ENCODE data around the gene ANLN.
"Not testable (repeated sequence)": the region's sequence is repeated elsewhere in the genome, so short reads cannot be mapped to it uniquely, and the experiment has no call there.

ANLN gene

GRCh38 chr7:36464271-36464670 lies 74.6 kb downstream of the ANLN start:
- in situ Hi-C loops (cut with MboI; ENCODE audit: low sequenced_read_pairs) = no loop called here

- in situ Hi-C loops (cut with MboI; ENCODE audit: low sequenced_read_pairs) = not testable (repeated sequence)
Observed at GRCh38 chr7:36466001-36466400, 76.3 kb downstream of the ANLN start.

DNA sequence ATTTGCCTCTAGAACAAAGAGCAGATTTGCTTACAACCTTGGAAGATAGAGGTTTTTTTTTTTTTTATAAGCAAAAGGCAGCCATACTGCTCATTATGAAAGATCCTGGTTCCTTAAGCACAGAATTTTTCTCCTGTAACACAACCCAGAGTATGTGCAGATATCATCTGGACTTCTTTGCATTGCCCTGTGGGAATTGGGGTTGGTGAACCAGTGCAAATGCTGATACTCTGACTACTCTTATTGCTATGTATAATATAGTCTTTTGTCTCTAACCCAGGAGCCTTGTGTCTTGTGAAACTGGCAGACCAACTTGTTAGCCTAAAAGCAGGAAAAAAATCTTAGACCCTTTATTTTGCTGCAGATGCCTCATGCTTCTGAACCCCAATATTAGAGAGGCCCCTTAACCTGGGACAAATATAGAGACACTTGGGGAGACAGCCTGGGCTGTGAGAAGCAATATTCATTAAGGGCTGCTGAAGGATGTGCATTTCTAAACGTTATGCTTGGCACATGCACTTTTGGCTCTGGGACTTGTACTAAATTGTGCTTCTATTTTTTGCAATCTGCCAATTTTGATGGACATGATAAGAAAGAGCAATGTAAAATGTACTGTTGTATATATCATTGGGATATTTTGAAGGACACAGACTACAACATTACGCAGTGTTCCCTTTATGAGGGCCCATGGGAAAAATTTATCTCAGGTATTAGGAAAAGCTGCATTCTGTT lies 78.9 kb downstream of the ANLN start:
- in situ Hi-C loops (cut with MboI; ENCODE audit: low sequenced_read_pairs) = no loop called here

DNA sequence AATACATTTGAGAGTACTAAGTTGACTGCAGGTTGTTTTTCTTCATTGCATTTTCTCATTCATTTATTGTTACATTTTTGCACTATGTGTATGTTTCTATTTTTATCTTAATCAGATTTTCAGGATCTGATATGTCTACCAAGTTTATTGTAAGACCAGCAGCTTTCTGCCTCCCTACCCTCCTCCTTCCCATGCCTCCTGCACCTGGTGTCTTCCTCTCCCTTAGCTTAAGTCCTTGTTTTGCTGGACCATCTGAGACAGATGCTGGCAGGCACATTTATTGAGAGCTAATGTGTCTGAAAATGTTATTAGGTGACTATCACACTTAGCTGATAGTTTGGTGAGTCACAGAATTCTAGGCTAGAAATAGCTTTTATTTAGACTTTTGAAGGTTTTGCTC lies 79.6 kb downstream of the ANLN start:
- in situ Hi-C loops (cut with MboI; ENCODE audit: low sequenced_read_pairs) = no loop called here

DNA sequence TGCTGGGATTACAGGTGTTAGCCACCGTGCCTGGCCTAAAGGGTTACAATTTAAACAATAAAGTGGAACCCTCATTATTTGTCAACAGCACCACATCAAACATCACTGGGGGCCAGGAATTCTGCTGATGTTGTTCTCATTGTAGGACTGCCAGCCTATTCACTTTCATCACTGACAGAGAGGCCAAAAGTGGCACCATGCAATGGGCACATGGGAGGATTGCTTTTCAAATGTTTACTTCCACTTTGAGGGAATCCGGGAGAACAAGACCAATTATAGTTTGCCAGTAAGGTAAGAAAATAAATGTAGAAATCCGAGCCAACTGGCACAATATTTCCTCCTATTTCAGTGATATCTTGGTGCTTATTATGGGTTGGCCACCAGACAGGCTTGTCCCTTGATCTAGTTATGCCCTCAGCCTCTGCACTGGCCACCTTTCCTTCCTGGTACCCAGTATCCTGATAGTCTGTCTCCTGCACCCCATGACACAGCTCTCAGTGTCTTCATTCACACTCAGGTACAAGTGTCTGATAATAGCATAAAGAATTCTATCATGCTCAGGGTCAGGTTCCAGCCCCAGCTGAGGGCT lies 82.6 kb downstream of the ANLN start:
- in situ Hi-C loops (cut with MboI; ENCODE audit: low sequenced_read_pairs) = loop anchor here (10.0 kb wide), 1 partner anchor 733 kb away; no protein-coding TSS in a partner anchor

DNA sequence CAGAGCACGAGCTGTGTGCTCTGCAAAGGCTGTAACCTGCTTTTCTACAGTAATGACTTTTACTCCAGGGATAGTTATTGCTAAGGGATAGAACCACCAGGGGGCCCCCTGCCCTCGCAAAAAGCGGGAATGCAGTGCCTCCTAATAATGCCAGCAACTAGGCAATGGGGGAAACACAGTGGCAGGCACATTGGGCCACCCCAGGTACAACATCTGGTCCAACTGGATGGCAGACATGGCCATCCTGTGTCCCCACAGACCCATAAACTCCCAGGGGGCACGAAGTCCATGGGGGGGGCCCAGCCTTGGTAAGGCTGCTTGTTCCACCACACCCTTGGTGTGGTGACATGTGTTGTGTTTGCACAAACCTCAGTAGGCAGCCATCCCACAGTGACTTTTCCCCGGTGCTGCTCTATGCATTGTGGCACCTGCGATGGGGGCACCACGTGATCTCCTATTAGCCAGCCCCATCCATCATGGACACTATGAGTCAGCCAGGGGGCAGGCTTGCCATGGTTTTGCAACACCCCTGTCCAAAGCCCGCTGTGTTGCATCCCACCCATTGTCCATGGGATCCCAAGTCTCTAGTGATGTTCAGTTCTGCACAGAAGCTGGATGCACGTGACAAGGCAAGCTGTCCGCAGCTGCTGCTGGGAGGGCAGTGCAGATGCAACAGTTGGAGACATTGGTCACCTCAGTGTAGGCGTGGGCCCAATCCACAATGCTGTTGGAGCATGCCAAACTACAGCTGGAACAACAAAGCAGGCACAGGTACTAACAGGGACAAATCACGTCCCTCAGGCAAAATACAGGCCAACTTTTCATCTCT lies 84.0 kb downstream of the ANLN start:
- in situ Hi-C loops (cut with MboI; ENCODE audit: low sequenced_read_pairs) = loop anchor here (10.0 kb wide), 1 partner anchor 731 kb away; no protein-coding TSS in a partner anchor

GRCh38 chr7:36474283-36475010 lies 84.8 kb downstream of the ANLN start:
- in situ Hi-C loops (cut with MboI; ENCODE audit: low sequenced_read_pairs) = loop anchor here (10.0 to 25.0 kb wide), 2 partner anchors 730 to 1388 kb away; no protein-coding TSS in a partner anchor

GRCh38 chr7:36475011-36475342 lies 85.3 kb downstream of the ANLN start:
- in situ Hi-C loops (cut with MboI; ENCODE audit: low sequenced_read_pairs) = loop anchor here (10.0 to 25.0 kb wide), 2 partner anchors 730 to 1387 kb away; no protein-coding TSS in a partner anchor

DNA sequence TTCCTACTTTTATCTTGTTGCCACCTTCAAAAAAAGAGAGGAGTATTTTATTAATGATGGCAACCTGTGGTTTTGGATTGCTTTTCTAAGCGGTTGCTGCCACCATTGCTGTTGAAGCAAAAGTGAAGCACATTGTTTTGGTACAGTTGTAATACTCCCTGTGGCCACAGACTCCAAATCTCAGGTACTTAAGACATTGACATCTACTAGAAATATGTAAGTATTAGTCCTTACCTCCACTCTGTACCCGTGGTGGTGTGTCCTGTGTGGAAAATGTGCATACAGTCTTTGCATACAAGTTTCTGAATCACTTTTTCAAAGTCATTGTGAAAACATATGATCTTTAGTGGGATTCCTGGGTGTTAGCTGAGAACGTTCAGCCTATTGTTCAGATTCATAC lies 85.7 kb downstream of the ANLN start:
- in situ Hi-C loops (cut with MboI; ENCODE audit: low sequenced_read_pairs) = loop anchor here (10.0 to 25.0 kb wide), 2 partner anchors 729 to 1387 kb away; no protein-coding TSS in a partner anchor

DNA sequence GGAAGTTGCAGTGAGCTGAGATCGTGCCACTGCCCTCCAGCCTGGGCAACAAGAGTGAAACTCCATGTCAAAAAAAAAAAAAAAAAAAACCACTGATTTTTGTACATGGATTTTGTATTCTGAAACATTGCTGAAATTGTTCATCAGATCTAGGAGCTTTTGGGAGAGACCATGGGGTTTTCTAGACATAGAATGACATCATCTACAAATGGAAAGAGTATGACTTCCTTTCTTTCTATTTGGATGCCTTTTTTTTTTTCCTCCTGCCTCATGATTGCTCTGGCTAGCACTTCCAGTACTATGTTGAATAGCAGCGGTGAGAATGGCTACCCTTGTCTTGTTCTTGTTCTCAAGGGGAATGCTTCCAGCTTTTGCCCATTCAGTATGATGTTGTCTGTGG lies 89.1 kb downstream of the ANLN start:
- in situ Hi-C loops (cut with MboI; ENCODE audit: low sequenced_read_pairs) = loop anchor here (10.0 to 25.0 kb wide), 2 partner anchors 726 to 1384 kb away; no protein-coding TSS in a partner anchor

DNA sequence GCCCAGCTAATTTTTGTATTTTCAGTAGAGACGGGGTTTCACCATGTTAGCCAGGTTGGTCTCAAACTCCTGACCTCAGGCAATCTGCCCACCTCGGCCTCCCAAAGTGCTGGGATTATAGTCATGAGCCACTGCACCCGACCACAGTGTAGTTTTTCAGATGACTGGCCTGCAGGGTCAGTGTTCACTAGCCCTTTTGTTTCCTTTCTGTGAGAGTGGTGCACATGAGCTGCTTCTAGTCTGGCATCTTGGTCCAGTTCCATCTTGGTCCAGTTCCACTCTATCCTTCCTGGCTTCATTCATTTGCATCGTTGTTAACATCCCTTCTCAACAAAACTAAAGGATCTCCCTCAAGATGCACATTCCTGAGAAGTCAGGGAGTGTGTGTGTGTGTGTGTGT lies 94.2 kb downstream of the ANLN start:
- in situ Hi-C loops (cut with MboI; ENCODE audit: low sequenced_read_pairs) = loop anchor here (25.0 kb wide), 1 partner anchor 1378 kb away; no protein-coding TSS in a partner anchor

GRCh38 chr7:36484265-36484664 lies 94.6 kb downstream of the ANLN start:
- in situ Hi-C loops (cut with MboI; ENCODE audit: low sequenced_read_pairs) = loop anchor here (25.0 kb wide), 1 partner anchor 1378 kb away; no protein-coding TSS in a partner anchor

DNA sequence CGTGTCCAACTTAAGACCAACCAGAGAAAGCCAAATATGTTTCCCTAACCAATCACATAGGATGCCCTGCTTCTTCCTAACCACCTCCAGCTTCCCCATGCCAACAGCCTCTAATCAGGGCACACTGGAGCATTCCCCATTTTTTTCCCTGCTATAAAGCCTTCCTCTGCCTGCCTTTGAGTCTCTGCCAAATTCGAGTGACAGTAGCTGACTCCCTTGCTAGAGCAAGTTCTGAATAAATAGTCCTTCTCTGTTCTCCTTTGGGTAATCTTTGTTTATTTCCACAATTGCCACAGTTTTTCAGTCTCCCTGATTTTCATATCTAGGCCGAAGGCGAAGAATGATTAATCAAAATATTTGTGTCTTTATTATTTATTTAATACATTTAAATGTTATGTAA lies 96.7 kb downstream of the ANLN start:
- in situ Hi-C loops (cut with MboI; ENCODE audit: low sequenced_read_pairs) = loop anchor here (25.0 kb wide), 1 partner anchor 1376 kb away; no protein-coding TSS in a partner anchor

- in situ Hi-C loops (cut with MboI; ENCODE audit: low sequenced_read_pairs) = loop anchor here (25.0 kb wide), 1 partner anchor 1374 kb away; no protein-coding TSS in a partner anchor
Observed at GRCh38 chr7:36487756-36488336, 98.2 kb downstream of the ANLN start.

- in situ Hi-C loops (cut with MboI; ENCODE audit: low sequenced_read_pairs) = loop anchor here (25.0 kb wide), 1 partner anchor 1374 kb away; no protein-coding TSS in a partner anchor
Observed at GRCh38 chr7:36488672-36489071, 99.0 kb downstream of the ANLN start.

DNA sequence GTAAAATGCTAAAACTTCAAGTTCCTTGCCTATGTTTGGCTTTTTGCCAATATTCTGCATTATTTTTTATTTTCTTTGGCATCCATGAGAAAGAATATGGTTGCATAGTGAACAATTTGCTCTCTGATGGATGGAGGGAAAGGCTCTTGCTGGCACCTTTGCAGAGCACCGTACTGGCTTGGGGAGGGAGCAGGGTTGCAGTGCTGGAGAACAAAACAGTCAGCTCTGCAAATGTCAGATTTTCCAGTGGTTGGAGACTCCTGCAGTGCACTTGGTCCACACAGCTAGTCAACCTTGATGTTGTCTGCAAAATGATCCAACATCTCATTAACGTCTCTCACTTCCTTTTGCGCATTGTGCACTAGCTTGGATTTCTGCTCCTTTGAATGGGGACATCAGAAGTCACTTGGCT lies 100.8 kb downstream of the ANLN start:
- in situ Hi-C loops (cut with MboI; ENCODE audit: low sequenced_read_pairs) = loop anchor here (25.0 kb wide), 1 partner anchor 1372 kb away; no protein-coding TSS in a partner anchor

- in situ Hi-C loops (cut with MboI; ENCODE audit: low sequenced_read_pairs) = loop anchor here (25.0 kb wide), 1 partner anchor 1371 kb away; no protein-coding TSS in a partner anchor
Observed at GRCh38 chr7:36491317-36491716, 101.7 kb downstream of the ANLN start.

DNA sequence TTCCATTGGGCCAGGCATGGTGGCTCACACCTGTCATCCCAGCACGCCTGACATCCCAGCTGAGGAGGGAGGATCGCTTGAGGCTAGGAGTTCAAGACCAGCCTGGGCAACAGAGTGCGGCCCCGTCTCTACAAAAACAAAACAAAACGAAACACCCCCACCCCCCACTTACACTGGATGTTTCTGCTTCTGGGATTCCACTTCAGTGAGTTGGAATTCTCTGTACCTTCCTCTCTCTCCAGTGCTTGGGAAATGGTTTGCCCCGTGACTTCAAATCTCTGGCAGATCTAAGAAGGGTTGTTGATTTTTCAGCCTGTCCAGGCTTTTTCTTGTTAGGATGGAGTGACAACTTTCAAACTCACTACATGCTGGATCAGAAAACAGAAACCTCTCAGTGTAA lies 106.9 kb downstream of the ANLN start:
- in situ Hi-C loops (cut with MboI; ENCODE audit: low sequenced_read_pairs) = loop anchor here (25.0 kb wide), 1 partner anchor 1366 kb away; no protein-coding TSS in a partner anchor

DNA sequence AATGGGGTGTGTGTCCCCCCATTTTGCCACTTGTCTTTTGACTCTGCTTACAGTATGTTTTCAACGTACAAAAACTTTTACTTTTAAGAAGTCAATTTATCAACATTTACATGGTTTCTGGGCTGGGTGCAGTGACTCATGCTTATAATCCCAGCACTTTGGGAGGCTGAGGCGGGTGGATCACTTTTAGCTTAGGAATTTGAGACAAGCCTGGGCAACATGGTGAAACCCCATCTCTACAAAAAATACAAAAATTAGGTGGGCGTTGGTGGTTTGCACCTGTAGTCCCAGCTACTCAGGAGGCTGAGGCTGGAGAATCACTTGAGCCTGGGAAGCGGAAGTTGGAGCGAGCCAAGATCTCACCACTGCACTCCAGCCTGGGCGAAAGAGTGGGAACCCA lies 107.5 kb downstream of the ANLN start:
- in situ Hi-C loops (cut with MboI; ENCODE audit: low sequenced_read_pairs) = loop anchor here (25.0 kb wide), 1 partner anchor 1365 kb away; no protein-coding TSS in a partner anchor

DNA sequence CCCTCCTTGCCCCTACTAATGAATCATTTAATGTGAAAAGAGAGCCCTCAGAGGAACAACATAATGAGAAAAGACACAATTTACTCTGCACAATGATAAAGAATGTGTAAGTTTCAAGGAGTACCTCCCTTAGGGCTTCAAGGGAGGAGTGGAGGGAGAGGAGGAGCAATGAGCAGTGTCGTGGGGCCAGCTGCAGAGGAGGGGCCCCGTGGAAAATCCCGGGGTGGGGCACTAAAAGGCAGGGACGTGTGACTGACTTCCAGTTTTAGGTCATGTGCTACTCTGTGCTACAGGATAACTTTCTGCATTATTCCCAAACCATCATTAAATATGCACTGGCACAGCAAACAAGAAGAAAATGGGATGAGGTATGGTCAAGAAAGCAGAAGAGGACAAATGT lies 108.1 kb downstream of the ANLN start:
- in situ Hi-C loops (cut with MboI; ENCODE audit: low sequenced_read_pairs) = loop anchor here (25.0 kb wide), 1 partner anchor 1365 kb away; no protein-coding TSS in a partner anchor
